Astrocyte of the spinal cord (primary cell): Measurements from ENCODE around the gene CDC26.

Experiments used
- DNase-seq: peaks from one replicate; pipeline ENCODE4 v3.0.0; 2011; ENCODE audit warnings: low read depth, low spot score
- H3K4me3 ChIP-seq: 2 replicates; pipeline ENCODE4 v1.5.1; 2011; ENCODE audit warnings: low read depth, mild to moderate bottlenecking, low read length, moderate library complexity
- in situ Hi-C: cut with HindIII; loops from 2 replicates; pipeline ENCODE4 v1.10.0; 2017; ENCODE audit warnings: low sequenced_read_pairs
- TF ChIP-seq, protein P1 (sequence below): IDR thresholded peaks from 2 replicates; pipeline ENCODE4 v1.5.1; 2012; ENCODE audit warnings: low read depth, mild to moderate bottlenecking, low read length, inconsistent platforms

Gene CDC26

DNA sequence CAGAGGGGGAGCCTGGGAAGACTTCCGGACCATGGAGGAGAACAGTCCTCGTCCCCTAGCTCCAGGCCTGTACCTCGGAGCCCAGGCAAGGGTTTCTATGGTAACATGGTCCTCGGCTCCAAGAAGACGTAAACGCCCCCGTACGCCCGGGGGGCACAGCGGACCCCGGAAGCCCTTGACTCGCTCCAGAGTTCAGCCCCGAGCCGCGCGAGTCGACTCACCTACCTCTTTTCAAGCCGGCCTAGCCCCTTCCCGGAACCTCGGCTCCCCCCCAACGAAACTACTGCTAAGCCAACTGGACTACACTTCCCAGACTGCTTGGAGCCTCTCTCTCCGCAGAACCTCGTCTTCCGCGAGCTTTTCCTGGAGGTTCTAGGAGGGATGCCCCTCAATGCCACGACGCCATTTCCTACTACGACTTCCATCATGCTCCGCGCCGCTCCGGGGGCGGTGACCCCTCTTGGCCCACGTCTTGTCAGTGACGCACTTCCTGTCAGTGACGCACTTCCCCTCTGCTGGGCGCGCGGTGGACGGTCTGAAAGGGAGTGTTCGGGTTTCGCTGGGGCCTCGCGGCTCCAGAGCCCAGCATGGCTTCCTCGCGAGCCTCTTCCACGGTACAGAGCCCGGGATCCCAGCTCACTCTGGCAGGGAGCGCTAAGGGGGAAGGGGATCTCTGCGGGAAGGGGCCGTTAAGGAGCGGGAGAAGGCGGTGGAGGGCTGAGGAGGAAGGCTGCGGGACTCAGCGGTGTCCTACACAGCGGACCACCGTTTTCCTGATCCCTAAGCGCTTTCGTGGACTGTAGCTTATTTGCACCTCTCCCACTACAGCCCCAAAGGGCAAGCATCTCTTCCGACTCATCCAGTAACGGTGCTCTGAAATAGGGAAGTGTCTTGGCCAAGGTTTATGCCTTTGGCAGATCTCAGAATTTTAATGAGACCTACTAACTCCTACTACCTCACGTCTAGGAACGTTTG, at the start of gene CDC26, which contains the start of gene PRPF4:
CDC26 (minus strand) TSS at position 416 of the 975 bp plus-strand sequence. CDS start 3,065 bp downstream, outside the sequence.
PRPF4 (plus strand) TSS at position 502 of the 975 bp plus-strand sequence; CDS start at position 588, 86 bp downstream.
- TF ChIP-seq, protein P1, sequence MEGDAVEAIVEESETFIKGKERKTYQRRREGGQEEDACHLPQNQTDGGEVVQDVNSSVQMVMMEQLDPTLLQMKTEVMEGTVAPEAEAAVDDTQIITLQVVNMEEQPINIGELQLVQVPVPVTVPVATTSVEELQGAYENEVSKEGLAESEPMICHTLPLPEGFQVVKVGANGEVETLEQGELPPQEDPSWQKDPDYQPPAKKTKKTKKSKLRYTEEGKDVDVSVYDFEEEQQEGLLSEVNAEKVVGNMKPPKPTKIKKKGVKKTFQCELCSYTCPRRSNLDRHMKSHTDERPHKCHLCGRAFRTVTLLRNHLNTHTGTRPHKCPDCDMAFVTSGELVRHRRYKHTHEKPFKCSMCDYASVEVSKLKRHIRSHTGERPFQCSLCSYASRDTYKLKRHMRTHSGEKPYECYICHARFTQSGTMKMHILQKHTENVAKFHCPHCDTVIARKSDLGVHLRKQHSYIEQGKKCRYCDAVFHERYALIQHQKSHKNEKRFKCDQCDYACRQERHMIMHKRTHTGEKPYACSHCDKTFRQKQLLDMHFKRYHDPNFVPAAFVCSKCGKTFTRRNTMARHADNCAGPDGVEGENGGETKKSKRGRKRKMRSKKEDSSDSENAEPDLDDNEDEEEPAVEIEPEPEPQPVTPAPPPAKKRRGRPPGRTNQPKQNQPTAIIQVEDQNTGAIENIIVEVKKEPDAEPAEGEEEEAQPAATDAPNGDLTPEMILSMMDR, result no peak
- H3K4me3 ChIP-seq, result peak within 1 kb of the TSS; percentile 96
- in situ Hi-C loops, result no loop called here
- peak; percentile 99 for DNase-seq

DNA sequence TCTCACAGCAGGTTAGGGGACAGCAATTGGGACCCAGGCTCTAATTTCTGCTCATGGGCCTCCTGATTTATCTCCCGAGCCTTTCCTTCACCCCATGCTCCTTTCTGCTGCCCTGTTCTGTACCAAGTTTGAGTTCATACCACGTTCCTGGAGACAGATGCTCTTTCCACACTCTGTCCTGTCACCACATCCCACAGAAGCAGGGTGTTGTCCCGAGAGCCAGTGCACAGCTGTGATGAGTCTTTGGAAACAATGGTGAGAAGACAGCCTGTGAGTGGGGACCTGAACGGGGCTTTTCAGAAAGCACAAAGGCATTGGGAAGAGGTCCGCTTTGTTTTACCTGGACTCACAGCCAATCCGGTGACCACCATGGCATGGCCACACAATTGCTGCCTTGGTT, 47.3 kb upstream of the CDC26 start:
- H3K4me3 ChIP-seq, result no peak overlapping the region
- in situ Hi-C loops, result no loop called here
- DNase-seq, result no peak
- TF ChIP-seq, protein P1, result no peak

DNA sequence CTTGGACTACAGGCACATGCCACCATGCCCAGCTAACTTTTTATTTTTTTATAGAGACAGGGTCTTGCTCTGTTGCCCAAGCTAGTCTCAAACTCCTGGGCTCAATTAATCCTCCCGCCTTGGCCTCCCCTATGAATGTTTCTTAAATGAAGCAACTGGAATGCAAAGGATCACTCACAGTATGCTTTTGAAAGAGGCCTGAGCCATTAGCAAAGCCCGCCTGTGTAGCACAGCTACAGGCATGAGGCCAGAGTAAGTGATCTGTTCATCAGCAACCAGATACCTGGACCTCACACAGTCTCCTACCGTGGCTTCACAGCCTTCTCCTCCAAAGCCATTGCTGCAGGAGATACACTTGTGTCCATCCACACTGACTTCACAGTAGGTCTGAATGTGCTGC, 44.7 kb upstream of the CDC26 start:
- H3K4me3 ChIP-seq, result no peak overlapping the region
- in situ Hi-C loops, result no loop called here
- TF ChIP-seq, protein P1, result no peak
- DNase-seq, result no peak

DNA sequence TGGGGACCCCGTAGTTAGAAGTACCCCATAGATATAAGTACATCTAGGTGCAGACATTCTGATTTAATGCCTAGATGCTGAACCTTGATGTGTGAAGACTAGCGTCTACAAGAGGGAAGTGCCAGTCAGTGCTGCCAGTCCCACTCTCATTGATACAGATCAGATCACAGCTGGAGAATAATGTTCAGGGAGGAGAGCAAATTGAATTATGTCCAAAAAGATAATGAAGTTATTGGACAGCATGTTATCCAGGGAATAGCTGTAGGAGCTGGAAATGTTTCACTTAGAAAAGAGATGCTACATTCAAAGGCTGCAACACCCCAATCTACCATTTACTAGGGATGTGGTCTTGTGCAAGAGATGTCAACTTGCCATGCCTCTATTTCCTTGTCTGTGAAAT, 43.7 kb upstream of the CDC26 start:
- TF ChIP-seq, protein P1, result no peak
- no peak overlapping the region for H3K4me3 ChIP-seq
- in situ Hi-C loops, result no loop called here
- DNase-seq, result no peak

DNA sequence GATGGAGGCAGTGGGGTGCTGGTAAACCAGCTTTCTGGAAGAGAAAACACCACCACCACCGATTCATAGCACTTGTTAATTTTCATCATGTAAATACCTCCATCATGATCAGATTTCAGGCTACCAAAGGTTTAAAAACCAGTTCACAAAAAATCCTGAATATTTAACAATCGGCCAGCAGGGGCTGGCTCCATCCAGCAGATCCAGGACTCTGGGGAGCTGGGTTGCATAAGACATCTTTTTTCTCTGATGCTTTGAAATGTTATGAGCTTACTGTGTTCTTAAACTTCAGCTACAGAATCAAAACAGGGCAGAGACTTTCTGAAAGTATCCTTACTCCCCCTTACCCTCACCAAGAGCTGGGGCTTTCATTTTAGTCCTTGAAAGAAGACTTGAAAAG, 42.4 kb upstream of the CDC26 start:
- TF ChIP-seq, protein P1, result peak; percentile 17
- DNase-seq, result no peak
- no peak overlapping the region for H3K4me3 ChIP-seq
- in situ Hi-C loops, result no loop called here

DNA sequence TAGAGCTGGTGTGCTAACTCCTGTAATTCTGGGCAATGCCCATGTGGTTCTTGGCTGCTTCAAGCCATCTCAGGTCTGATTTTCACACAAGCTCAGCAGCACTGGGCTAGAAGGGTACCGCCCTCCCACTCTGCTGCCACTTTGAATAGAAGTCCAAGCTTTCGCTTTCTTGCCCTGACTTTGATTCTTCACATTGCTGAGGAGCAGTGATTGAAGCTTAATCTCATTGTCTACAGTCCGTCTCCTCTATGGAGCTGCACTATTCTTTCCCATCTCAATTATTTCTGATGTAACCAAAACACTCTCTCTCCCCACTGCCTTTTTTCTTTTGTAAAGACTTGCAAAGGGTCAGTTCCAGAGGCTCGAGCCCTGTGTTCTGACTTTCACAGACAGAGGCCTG, 40.7 kb upstream of the CDC26 start:
- DNase-seq, result no peak
- in situ Hi-C loops, result no loop called here
- TF ChIP-seq, protein P1, result no peak

More for the DNA sequence above, 40.7 kb upstream of the CDC26 start:
- no peak overlapping the region for H3K4me3 ChIP-seq
